Measurements from ENCODE around the gene HOXD9. TPM values are rescaled to one million over a fixed set of nuclear protein-coding genes. Genes with fewer than 3 reads are reported as not detected.

Gene HOXD9
- total RNA-seq, 1 experiment from 2014 or later, result not detected

DNA sequence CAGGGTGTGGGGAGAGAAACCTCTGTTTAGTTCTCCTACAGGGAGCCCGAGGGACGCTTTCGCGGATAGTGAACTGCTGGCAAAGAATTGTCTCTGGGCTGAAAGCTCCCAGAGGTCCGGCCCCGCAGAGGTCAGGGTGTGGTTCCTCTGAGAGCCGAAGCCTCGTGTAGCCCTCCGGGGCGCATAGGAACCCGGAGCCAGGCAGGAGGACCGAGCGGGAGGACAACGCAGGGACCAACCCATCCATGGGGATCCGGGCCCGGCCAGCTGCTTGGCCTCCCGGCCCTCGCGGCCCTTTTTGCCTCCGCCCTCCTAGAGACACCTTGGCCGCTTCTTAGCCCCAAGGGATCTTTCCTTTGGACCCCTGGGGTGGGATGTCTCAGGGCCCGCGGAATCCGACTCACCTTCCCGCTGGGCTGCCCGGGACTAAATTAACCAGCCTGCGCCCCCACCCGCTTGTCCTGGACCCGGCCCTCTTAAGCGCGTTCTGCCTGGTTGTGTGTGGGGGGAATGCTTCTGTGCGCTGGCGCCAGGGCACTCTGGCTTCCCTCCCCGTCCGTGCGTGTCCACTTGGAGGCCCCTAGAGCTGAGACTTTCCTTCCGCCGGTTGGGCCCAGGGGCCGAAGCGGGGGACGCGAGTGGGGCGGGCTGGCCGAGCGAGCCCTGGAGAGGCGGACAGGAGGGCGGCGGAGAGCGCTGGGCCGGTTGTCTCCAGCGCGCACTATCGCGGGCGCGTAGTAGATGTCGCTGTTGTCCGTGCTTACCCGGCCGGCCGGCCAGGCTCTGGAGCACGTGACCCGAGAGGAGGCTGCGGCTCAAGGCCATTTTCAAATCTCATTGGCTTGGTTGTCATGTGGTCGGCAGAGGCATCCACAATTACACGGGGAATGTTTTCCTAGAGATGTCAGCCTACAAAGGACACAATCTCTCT is 6.4 kb upstream of the HOXD9 start, which contains the start of gene HOXD10:
TSS of gene HOXD10 (plus strand) at position 896 of the 931 bp plus-strand sequence. CDS start 56 bp downstream, outside the sequence.
- DNase-seq, result peak; percentile 79 to 81
- Mint-ChIP-seq H3K9me3 (ENCODE audit: unreplicated experiment) (no peaks in the 10 kb centered on the region), H3K36me3 (ENCODE audit: insufficient read depth, unreplicated experiment) (no peaks in the 10 kb centered on the region), H3K27me3 (ENCODE audit: insufficient read depth, unreplicated experiment) (peaks cover 65% of the 10 kb centered on the region), H3K27ac (ENCODE audit: unreplicated experiment) (no peak within 1 kb of the TSS), H3K4me1 (ENCODE audit: low read depth, unreplicated experiment) (no peaks in the 10 kb centered on the region), H3K4me3 (ENCODE audit: unreplicated experiment) (peak within 1 kb of the TSS; percentile 61)
- TF ChIP-seq, protein P1, sequence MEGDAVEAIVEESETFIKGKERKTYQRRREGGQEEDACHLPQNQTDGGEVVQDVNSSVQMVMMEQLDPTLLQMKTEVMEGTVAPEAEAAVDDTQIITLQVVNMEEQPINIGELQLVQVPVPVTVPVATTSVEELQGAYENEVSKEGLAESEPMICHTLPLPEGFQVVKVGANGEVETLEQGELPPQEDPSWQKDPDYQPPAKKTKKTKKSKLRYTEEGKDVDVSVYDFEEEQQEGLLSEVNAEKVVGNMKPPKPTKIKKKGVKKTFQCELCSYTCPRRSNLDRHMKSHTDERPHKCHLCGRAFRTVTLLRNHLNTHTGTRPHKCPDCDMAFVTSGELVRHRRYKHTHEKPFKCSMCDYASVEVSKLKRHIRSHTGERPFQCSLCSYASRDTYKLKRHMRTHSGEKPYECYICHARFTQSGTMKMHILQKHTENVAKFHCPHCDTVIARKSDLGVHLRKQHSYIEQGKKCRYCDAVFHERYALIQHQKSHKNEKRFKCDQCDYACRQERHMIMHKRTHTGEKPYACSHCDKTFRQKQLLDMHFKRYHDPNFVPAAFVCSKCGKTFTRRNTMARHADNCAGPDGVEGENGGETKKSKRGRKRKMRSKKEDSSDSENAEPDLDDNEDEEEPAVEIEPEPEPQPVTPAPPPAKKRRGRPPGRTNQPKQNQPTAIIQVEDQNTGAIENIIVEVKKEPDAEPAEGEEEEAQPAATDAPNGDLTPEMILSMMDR (IDR thresholded peaks at IDR 0.05; ENCODE audit: insufficient read depth in 1 of 2, low read depth in 1 of 2, low read length in 1 of 2, severe bottlenecking in 1 of 2, unreplicated experiment in 1 of 2), result peak; percentile 43 to 49
- intact Hi-C loops (cut with micrococcal nuclease; ENCODE audit: unreplicated experiment), result no loop called here
- ChIA-PET CTCF (no interaction called here), POLR2A (no interaction called here)
- H3K4me3 ChIP-seq (ENCODE audit: low read depth, low read length), result peak within 1 kb of the TSS; percentile 19; the same call in 1 of the 2 replicates
- H3K36me3 ChIP-seq (ENCODE audit: control insufficient read depth, insufficient read depth, low read length), result no peaks in the 10 kb centered on the region
- H3K27me3 ChIP-seq (replicated peaks; ENCODE audit: control insufficient read depth, insufficient read depth, low read length), result peaks cover 8% of the 10 kb centered on the region
- no peaks in the 10 kb centered on the region for H3K9me3 ChIP-seq
- H3K4me1 ChIP-seq, result no peaks in the 10 kb centered on the region
- no TSS peak for BruUV-seq (replicated peaks)

DNA sequence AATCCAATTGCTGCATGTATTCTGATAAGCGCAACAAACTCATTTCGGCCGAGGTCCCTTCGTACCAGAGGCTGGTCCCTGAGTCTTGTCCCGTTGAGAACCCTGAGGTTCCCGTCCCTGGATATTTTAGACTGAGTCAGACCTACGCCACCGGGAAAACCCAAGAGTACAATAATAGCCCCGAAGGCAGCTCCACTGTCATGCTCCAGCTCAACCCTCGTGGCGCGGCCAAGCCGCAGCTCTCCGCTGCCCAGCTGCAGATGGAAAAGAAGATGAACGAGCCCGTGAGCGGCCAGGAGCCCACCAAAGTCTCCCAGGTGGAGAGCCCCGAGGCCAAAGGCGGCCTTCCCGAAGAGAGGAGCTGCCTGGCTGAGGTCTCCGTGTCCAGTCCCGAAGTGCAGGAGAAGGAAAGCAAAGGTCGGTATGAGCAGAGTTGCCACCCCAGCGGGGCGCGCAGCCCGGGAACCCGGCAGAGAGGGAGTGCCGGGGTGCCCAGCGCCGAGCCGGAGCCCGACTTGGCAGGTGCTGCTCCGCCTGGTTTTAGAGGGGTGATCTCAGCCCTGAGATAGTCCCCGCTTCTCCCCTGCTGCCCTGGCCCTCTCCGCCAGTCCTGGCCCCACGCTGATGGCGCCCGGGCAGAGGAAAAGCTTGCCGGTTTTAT is 5.2 kb upstream of the HOXD9 start:
- no peaks in the 10 kb centered on the region for H3K9me3 ChIP-seq
- no peaks in the 10 kb centered on the region for H3K36me3 ChIP-seq (ENCODE audit: control insufficient read depth, insufficient read depth, low read length)
- TF ChIP-seq, protein P1 (IDR thresholded peaks at IDR 0.05; ENCODE audit: insufficient read depth in 1 of 2, low read depth in 1 of 2, low read length in 1 of 2, severe bottlenecking in 1 of 2, unreplicated experiment in 1 of 2), result no peak
- Mint-ChIP-seq H3K27me3 (ENCODE audit: insufficient read depth, unreplicated experiment) (peaks cover 65% of the 10 kb centered on the region), H3K4me3 (ENCODE audit: unreplicated experiment) (peak overlapping the region; percentile 61), H3K36me3 (ENCODE audit: insufficient read depth, unreplicated experiment) (no peaks in the 10 kb centered on the region), H3K27ac (ENCODE audit: unreplicated experiment) (no peak overlapping the region), H3K9me3 (ENCODE audit: unreplicated experiment) (no peaks in the 10 kb centered on the region), H3K4me1 (ENCODE audit: low read depth, unreplicated experiment) (no peaks in the 10 kb centered on the region)
- no peak overlapping the region for H3K4me3 ChIP-seq (ENCODE audit: low read depth, low read length)
- no TSS peak for BruUV-seq (replicated peaks)
- H3K27me3 ChIP-seq (replicated peaks; ENCODE audit: control insufficient read depth, insufficient read depth, low read length), result peaks cover 10% of the 10 kb centered on the region
- DNase-seq, result no peak
- CTCF ChIA-PET, result no interaction called here
- POLR2A ChIA-PET, result no interaction called here
- intact Hi-C loops (cut with micrococcal nuclease; ENCODE audit: unreplicated experiment), result no loop called here
- H3K4me1 ChIP-seq, result no peaks in the 10 kb centered on the region

- Mint-ChIP-seq H3K9me3 (ENCODE audit: unreplicated experiment) (no peaks in the 10 kb centered on the region), H3K4me1 (ENCODE audit: low read depth, unreplicated experiment) (no peaks in the 10 kb centered on the region), H3K27me3 (ENCODE audit: insufficient read depth, unreplicated experiment) (peaks cover 64% of the 10 kb centered on the region), H3K4me3 (ENCODE audit: unreplicated experiment) (no peak overlapping the region), H3K36me3 (ENCODE audit: insufficient read depth, unreplicated experiment) (no peaks in the 10 kb centered on the region), H3K27ac (ENCODE audit: unreplicated experiment) (no peak overlapping the region)
- Histone ChIP-seq H3K9me3 (no peaks in the 10 kb centered on the region), H3K4me1 (peaks cover 3% of the 10 kb centered on the region; the same call in 1 of the 2 replicates), H3K4me3 (ENCODE audit: low read depth, low read length) (no peak overlapping the region), H3K36me3 (ENCODE audit: control insufficient read depth, insufficient read depth, low read length) (no peaks in the 10 kb centered on the region), H3K27me3 (replicated peaks; ENCODE audit: control insufficient read depth, insufficient read depth, low read length) (peaks cover 8% of the 10 kb centered on the region)
- CTCF ChIA-PET, result no interaction called here
- no peak for DNase-seq
- POLR2A ChIA-PET, result no interaction called here
- TF ChIP-seq, protein P1 (IDR thresholded peaks at IDR 0.05; ENCODE audit: insufficient read depth in 1 of 2, low read depth in 1 of 2, low read length in 1 of 2, severe bottlenecking in 1 of 2, unreplicated experiment in 1 of 2), result no peak
- no TSS peak for BruUV-seq (replicated peaks)
- intact Hi-C loops (cut with micrococcal nuclease; ENCODE audit: unreplicated experiment), result no loop called here
Measured at GRCh38 chr2:176117823-176118371, 4.6 kb upstream of the HOXD9 start.

Measured in Caco-2 (cell line).